ENCODE data around the gene GUK1. TPM values are rescaled to one million over a fixed set of nuclear protein-coding genes. Genes with fewer than 3 reads are reported as not detected.

GUK1 gene
- total RNA-seq, 1 experiment from 2014 or later = 996 TPM

- Histone ChIP-seq H3K9me3 (ENCODE audit: low read length) (no peaks in the 10 kb centered on the region), H3K9ac (ENCODE audit: low read length) (peak overlapping the region; percentile 71), H3K27ac (ENCODE audit: low read length) (peak overlapping the region; percentile 37), H3F3A (ENCODE audit: low read length, unreplicated experiment) (no peaks in the 10 kb centered on the region), H3K36me3 (ENCODE audit: low read depth, low read length) (no peaks in the 10 kb centered on the region), H4K20me1 (ENCODE audit: low read length) (peaks cover 36% of the 10 kb centered on the region), H3K4me2 (ENCODE audit: low read length) (peak overlapping the region; percentile 81), H3K79me2 (ENCODE audit: low read length) (peaks cover 43% of the 10 kb centered on the region), H3K4me3 (ENCODE audit: low read length) (peak overlapping the region; percentile 69), H2AFZ (ENCODE audit: low read length) (peak overlapping the region; percentile 91), H3K27me3 (ENCODE audit: low read length) (no peaks in the 10 kb centered on the region), H3K9me2 (replicated peaks; ENCODE audit: low read length) (no peaks in the 10 kb centered on the region), H3K4me1 (ENCODE audit: insufficient read depth, low read length) (peaks cover 23% of the 10 kb centered on the region)
- intact Hi-C loops (cut with micrococcal nuclease) = loop anchor here (1.0 kb wide), 1 partner anchor 8 kb away; no protein-coding TSS in a partner anchor
- TF ChIP-seq CTCF (conservative IDR thresholded peaks at IDR 0.05; ENCODE audit: low read depth, low read length) (no peak), EZH2 (IDR thresholded peaks at IDR 0.05; ENCODE audit: low read length, unreplicated experiment) (no peak), EZH2phosphoT487 (IDR thresholded peaks at IDR 0.05; ENCODE audit: borderline replicate concordance, low read length) (no peak)
- no peak for ATAC-seq
- ChIA-PET CTCF (no interaction called here), POLR2A (ENCODE audit: unreplicated experiment) (no interaction called here)
- no peak for DNase-seq
- TSS peak; percentile 82 for BruUV-seq (replicated peaks)
These were observed 611 bp upstream of the GUK1 start for GRCh38 chr1:228139406-228139930.

GRCh38 chr1:228140724-228141225, 696 bp downstream of the GUK1 start:
- Histone ChIP-seq H3K36me3 (ENCODE audit: low read depth, low read length) (0 out of 2 replicates have a peak, but pooled peaks cover 3% of the 10 kb centered on the region), H3K27ac (ENCODE audit: low read length) (peak overlapping the region; percentile 44), H4K20me1 (ENCODE audit: low read length) (peaks cover 49% of the 10 kb centered on the region), H3K27me3 (ENCODE audit: low read length) (no peaks in the 10 kb centered on the region), H2AFZ (ENCODE audit: low read length) (no peak overlapping the region), H3K9ac (ENCODE audit: low read length) (peak overlapping the region; percentile 89), H3F3A (ENCODE audit: low read length, unreplicated experiment) (no peaks in the 10 kb centered on the region), H3K9me2 (replicated peaks; ENCODE audit: low read length) (no peaks in the 10 kb centered on the region), H3K79me2 (ENCODE audit: low read length) (peaks cover 57% of the 10 kb centered on the region), H3K4me2 (ENCODE audit: low read length) (peak overlapping the region; percentile 98), H3K9me3 (ENCODE audit: low read length) (no peaks in the 10 kb centered on the region), H3K4me3 (ENCODE audit: low read length) (peak overlapping the region; percentile 84), H3K4me1 (ENCODE audit: insufficient read depth, low read length) (peaks cover 23% of the 10 kb centered on the region)
- intact Hi-C loops (cut with micrococcal nuclease) = loop anchor here (1.0 to 5.0 kb wide), 4 partner anchors 26 to 267 kb away; partner anchors contain the start of genes ARF1, MRPL55 and TRIM11
- TF ChIP-seq CTCF (conservative IDR thresholded peaks at IDR 0.05; ENCODE audit: low read depth, low read length) (no peak), EZH2 (IDR thresholded peaks at IDR 0.05; ENCODE audit: low read length, unreplicated experiment) (no peak), EZH2phosphoT487 (IDR thresholded peaks at IDR 0.05; ENCODE audit: borderline replicate concordance, low read length) (no peak)
- ATAC-seq = no peak
- ChIA-PET POLR2A (ENCODE audit: unreplicated experiment) (interaction anchor here (0.9 kb wide), 1 partner anchor 25 kb away, joined by 3 read pairs; the partner anchor contains the start of gene IBA57), CTCF (interaction anchor here (0.6 kb wide), 1 partner anchor 25 kb away, joined by 4 read pairs; the partner anchor contains the start of gene IBA57)
- BruUV-seq (replicated peaks) = no TSS peak
- no peak for DNase-seq

Data from PC-3 (cell line).